HepG2 (cell line): ENCODE data around the gene NEURL2. TPM values are rescaled to one million over a fixed set of nuclear protein-coding genes. Genes with fewer than 3 reads are reported as not detected.

ENCODE experiments used
- BCL6 ChIP-seq: IDR thresholded peaks from 2 replicates; pipeline ENCODE4 v1.6.1; 2016; ENCODE audit warnings: missing genetic modification reagents, missing compliant biosample characterization
- FOXM1 ChIP-seq: sonication (generic); formaldehyde crosslinking; IDR thresholded peaks from 2 replicates; pipeline ENCODE4 v1.5.0; 2020; ENCODE audit warnings: missing genetic modification reagents
- MIXL1 ChIP-seq: IDR thresholded peaks from 2 replicates; pipeline ENCODE4 v1.6.1; 2016
- NKX3-1 ChIP-seq: sonication (generic); formaldehyde crosslinking; IDR thresholded peaks from 2 replicates; pipeline ENCODE4 v1.5.0; 2020; ENCODE audit warnings: missing genetic modification reagents
- PTBP1 ChIP-seq: fragments of 200-400 bp; formaldehyde crosslinking; IDR thresholded peaks from 2 replicates; pipeline ENCODE4 v1.6.1; 2018; ENCODE audit warnings: low read length, low read depth; ENCODE audit not compliant: poor library complexity, severe bottlenecking
- TEAD2 ChIP-seq: sonication (generic); formaldehyde crosslinking; IDR thresholded peaks from 2 replicates; pipeline ENCODE4 v1.9.0; 2021; ENCODE audit warnings: missing genetic modification reagents
- ZBTB26 ChIP-seq: IDR thresholded peaks from 2 replicates; pipeline ENCODE4 v1.6.1; 2016; ENCODE audit warnings: missing compliant biosample characterization, missing genetic modification reagents, borderline replicate concordance
- ZNF318 ChIP-seq: sonication (generic); formaldehyde crosslinking; IDR thresholded peaks from 2 replicates; pipeline ENCODE4 v1.4.0; 2020; ENCODE audit warnings: mild to moderate bottlenecking, missing genetic modification reagents
- ZNF44 ChIP-seq: sonication (generic); formaldehyde crosslinking; IDR thresholded peaks from 2 replicates; pipeline ENCODE4 v1.5.1; 2020; ENCODE audit warnings: mild to moderate bottlenecking, missing genetic modification reagents
- ZNF501 ChIP-seq: sonication (generic); formaldehyde crosslinking; IDR thresholded peaks from 2 replicates; pipeline ENCODE4 v1.5.1; 2020; ENCODE audit warnings: mild to moderate bottlenecking, moderate library complexity, missing genetic modification reagents
- ZNF503 ChIP-seq: sonication (generic); formaldehyde crosslinking; IDR thresholded peaks from 2 replicates; pipeline ENCODE4 v1.4.0; 2020; ENCODE audit warnings: missing genetic modification reagents
- ZNF512B ChIP-seq: sonication (generic); formaldehyde crosslinking; IDR thresholded peaks from 2 replicates; pipeline ENCODE4 v1.5.1; 2020; ENCODE audit warnings: missing genetic modification reagents, mild to moderate bottlenecking, borderline replicate concordance
- ZNF737 ChIP-seq: sonication (generic); formaldehyde crosslinking; IDR thresholded peaks from 2 replicates; pipeline ENCODE4 v1.5.0; 2020; ENCODE audit warnings: missing genetic modification reagents, mild to moderate bottlenecking, borderline replicate concordance
- polyA plus RNA-seq, 8 experiments: library from polyadenylated mRNA; depleted of rRNA in 3 of 8; stranded (reverse) in 7 of 8; unstranded in 1 of 8; fragments of >200 nt; fragmentation: Illumina TruSeq in 4 of 8; extraction: Trizol in 4 of 8; gene quantifications; 2 replicates each; pipeline versions ENCODE4 v1.2.1 to v1.2.3, GENCODE V29; 2011 to 2016; ENCODE audit warnings: low read depth in 4 of 8, missing spikeins in 1 of 8, mixed read lengths in 1 of 8; ENCODE audit not compliant: insufficient read depth in 1 of 8
- total RNA-seq, 5 experiments: library from RNA; depleted of rRNA; stranded (reverse); fragments of >200 nt; fragmentation: Illumina TruSeq; extraction: Trizol; gene quantifications; 2 replicates each; pipeline ENCODE4 v1.2.3, GENCODE V29; 2016; ENCODE audit warnings: low read depth in 1 of 5

The NEURL2 gene
- total and polyA plus RNA-seq, 2 of the 13 experiments (the other 11 are each of a cell fraction or from before 2014, with no cell fraction given) = 7.2 to 9.7 TPM

- TF ChIP-seq NKX3-1 (CRISPR knock-in tag) (no peak; the same call in 1 of the 2 replicates), ZNF318 (CRISPR knock-in tag) (no peak), ZNF44 (CRISPR knock-in tag) (peak; percentile 76; the same call in 1 of the 2 replicates), BCL6 (CRISPR knock-in tag) (peak; percentile 55; the same call in 1 of the 2 replicates), PTBP1 (no peak), ZNF737 (CRISPR knock-in tag) (no peak), ZNF512B (CRISPR knock-in tag) (no peak), TEAD2 (CRISPR knock-in tag) (no peak; the same call in 1 of the 2 replicates), ZNF501 (CRISPR knock-in tag) (peak; percentile 63), FOXM1 (CRISPR knock-in tag) (no peak), ZBTB26 (CRISPR knock-in tag) (peak; percentile 88; the same call in 1 of the 2 replicates), MIXL1 (CRISPR knock-in tag) (peak; percentile 51; the same call in 1 of the 2 replicates), ZNF503 (CRISPR knock-in tag) (no peak)
These were observed 677 bp downstream of the NEURL2 start (continued) for GRCh38 chr20:45890077-45890984.
